GM08714 (cell line): ENCODE measurements around the gene MAP3K14.

ENCODE experiments used
- H3K4me3 ChIP-seq: fragments of 200-500 bp; sonication (Bioruptor generic); 2 replicates; pipeline ENCODE4 v1.5.1; 2014; ENCODE audit warnings: mild to moderate bottlenecking, low read length, inconsistent platforms
- ZNF274 ChIP-seq: IDR thresholded peaks from 2 replicates; pipeline ENCODE4 v1.6.1; 2012; ENCODE audit warnings: mild to moderate bottlenecking, low read depth, low read length

The MAP3K14 gene

DNA sequence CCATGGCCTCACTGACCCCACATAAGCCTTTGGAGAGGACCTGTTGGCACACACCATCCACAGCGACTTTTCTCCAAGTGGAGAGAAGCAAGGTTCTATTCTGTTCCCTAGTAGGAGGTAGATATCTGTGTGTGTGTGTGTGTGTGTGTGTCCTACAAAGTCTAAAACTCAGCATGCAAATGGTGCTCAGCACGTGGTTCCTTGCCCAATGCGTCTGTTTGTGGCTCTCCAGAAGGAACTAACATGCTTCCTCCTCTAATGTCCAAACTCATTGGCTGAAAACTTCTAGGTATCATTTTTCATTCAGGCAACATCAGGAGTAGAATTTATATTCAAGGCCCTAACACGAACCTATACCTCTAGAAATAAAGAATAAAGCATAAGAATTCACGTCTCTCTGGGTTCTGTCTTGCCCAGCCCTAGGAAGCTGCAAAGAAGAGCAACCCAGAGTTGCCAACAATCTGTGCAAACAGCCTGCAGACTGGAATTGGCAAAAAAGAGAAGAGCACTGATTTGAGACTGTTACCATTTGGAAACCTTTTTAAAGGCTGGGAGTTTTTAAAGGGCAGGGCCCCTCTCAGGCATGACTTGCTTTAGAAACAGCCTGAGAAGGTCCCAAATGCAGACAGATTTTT lies 25.5 kb downstream of the MAP3K14 start:
- no peak overlapping the region for H3K4me3 ChIP-seq
- no peak for TF ChIP-seq ZNF274

- H3K4me3 ChIP-seq, result no peak overlapping the region
- no peak for TF ChIP-seq ZNF274
Observed at GRCh38 chr17:45290269-45290765, 26.5 kb downstream of the MAP3K14 start.

GRCh38 chr17:45289301-45290268 lies 27.2 kb downstream of the MAP3K14 start:
- TF ChIP-seq ZNF274, result no peak
- H3K4me3 ChIP-seq, result no peak overlapping the region

DNA sequence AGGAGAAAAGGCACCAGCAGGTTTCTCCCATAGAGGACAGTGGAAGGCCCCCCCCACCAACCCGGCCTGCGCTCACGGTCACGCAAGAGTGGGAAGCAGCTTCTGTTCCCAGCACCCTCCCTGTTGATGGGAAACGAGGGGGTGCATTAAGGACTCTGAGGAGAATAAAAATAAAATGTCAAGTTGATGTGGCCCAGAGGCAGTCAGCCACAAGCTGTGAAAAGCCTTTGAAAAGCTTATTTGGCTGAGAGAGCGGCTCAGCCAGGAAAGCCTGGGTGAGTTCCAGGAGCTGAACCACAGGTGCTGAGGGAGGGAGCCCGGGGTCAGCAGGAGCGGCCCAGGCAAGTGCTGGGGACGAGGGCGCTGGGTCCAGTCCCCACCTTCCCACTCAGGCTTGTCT lies 28.0 kb downstream of the MAP3K14 start:
- no peak overlapping the region for H3K4me3 ChIP-seq
- TF ChIP-seq ZNF274, result no peak

GRCh38 chr17:45287526-45288500 lies 29.0 kb downstream of the MAP3K14 start:
- TF ChIP-seq ZNF274, result no peak
- H3K4me3 ChIP-seq, result no peak overlapping the region

- no peak for TF ChIP-seq ZNF274
- no peak overlapping the region for H3K4me3 ChIP-seq
Observed at GRCh38 chr17:45286286-45286685, 30.5 kb downstream of the MAP3K14 start.

- no peak overlapping the region for H3K4me3 ChIP-seq
- TF ChIP-seq ZNF274, result no peak
Observed at GRCh38 chr17:45284176-45285140, 32.4 kb downstream of the MAP3K14 start.

DNA sequence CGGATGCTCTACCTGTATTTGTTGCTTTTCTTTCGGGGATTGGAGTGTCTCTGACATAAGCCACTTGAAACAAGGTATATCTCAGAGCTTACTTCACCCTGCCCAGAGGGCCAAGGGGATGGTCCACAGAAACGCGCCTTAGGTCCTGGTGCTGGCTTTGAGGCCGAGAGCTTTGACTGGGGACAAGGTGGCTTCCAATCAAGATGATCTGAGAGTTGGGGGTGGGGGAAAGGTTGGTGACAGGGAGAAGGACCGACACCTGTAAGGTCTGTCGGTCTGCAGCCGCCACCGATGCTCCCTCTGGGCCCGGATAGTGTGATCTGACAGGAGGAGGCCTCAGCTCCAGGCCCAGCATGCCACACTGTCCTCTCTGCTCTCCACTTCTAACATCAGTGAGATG lies 33.1 kb downstream of the MAP3K14 start:
- TF ChIP-seq ZNF274, result no peak
- no peak overlapping the region for H3K4me3 ChIP-seq

- no peak for TF ChIP-seq ZNF274
- H3K4me3 ChIP-seq, result no peak overlapping the region
Observed at GRCh38 chr17:45282683-45283644, 33.9 kb downstream of the MAP3K14 start.

DNA sequence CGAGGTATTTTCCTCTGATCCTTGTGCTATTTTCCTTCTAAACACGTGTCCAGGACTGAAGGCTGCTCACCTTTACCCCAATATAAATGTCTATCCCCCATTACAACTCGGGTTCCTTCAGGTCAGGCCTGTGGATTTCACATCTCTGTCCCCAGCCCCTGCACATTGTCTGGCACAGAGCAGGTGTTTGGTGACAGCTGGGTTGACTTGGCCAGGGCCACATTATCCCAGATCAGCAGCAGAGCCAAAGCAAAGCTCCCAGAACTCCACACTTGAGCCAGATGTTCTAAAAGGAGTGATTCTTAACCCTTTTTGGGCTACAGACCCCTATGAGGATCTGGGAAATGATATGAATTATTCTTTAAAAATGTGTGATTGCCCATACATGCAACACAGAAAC lies 36.9 kb downstream of the MAP3K14 start:
- TF ChIP-seq ZNF274, result no peak

DNA sequence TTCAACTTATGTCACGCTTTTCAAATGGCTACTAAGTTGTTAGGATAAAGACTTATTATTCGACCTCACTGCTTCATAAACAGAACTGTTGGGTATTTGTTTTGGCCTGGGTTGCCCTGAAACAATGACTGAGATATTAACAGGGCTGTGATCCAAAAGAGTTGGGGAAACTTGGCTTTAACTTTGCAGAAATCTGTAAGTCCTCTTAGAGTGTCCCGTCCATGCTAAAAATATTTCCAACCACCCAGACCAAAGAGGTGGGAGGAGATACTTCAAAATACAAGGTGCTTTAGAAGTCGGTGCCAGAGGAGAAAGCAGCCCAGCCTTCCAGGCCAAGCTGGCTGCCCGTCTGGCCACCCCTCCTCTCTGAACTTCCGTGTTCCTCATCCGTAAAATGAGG lies 38.8 kb downstream of the MAP3K14 start:
- no peak for TF ChIP-seq ZNF274
- no peak overlapping the region for H3K4me3 ChIP-seq

More for the DNA sequence above, 36.9 kb downstream of the MAP3K14 start:
- H3K4me3 ChIP-seq, result no peak overlapping the region

DNA sequence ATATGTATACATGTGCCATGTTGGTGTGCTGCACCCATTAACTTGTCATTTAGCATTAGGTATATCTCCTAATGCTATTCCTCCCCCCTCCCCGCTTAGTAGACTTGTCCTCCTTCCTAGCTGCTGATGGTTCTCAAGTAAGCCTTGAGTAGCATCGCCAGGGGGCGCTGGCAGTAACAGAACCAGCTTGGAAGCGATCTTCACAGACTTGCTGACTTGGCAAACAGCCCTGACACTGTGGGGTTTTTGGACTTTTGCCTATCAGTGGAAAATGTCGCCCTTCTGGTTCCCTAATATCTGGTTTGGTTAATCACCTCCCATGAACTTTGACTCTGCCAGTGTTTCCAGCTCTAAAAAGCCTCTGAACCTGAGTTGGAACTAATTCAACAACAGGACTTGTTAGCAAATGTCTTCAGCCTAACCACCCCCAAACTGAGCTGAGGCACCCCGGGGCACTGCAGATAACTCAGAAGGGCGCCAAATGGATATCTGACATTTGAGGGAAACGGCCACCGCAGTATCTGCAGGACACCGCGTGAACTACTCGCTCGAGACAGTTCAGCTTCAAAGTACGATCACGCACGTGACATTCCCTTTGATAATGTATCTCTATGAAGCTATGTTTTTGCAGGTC lies 39.5 kb downstream of the MAP3K14 start:
- no peak for TF ChIP-seq ZNF274
- H3K4me3 ChIP-seq, result no peak overlapping the region
